Activated effector memory CD4-positive, alpha-beta T cell treated with anti-CD3 and anti-CD28 coated beads, Interleukin-2, amount 50 U/mL, for 16 hours (primary cell): Measurements from ENCODE around the gene PLEKHG1.

Source experiments
- DNase-seq: peaks from one replicate; pipeline ENCODE4 v3.0.0-alpha.2; 2020

Gene PLEKHG1

DNA sequence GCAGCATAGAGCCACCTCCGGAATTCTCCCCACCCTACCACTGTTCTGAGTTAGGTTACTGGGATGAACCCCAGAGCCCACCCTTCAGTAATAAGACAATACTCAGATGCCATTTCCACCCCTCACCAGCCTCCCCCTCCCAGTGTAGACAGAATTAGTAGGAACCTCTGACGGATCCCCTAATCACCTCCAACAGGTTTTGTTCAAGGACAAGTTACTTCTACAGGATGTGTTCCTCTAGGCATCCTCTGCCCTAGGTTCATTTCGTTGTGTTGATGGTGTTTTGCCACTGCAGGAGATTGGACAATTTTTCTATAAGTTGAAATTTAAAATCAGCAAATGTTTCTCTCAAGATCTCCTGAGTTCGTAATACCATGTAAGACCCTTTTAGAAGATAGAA is 22.8 kb downstream of the PLEKHG1 start:
- no peak for DNase-seq

DNA sequence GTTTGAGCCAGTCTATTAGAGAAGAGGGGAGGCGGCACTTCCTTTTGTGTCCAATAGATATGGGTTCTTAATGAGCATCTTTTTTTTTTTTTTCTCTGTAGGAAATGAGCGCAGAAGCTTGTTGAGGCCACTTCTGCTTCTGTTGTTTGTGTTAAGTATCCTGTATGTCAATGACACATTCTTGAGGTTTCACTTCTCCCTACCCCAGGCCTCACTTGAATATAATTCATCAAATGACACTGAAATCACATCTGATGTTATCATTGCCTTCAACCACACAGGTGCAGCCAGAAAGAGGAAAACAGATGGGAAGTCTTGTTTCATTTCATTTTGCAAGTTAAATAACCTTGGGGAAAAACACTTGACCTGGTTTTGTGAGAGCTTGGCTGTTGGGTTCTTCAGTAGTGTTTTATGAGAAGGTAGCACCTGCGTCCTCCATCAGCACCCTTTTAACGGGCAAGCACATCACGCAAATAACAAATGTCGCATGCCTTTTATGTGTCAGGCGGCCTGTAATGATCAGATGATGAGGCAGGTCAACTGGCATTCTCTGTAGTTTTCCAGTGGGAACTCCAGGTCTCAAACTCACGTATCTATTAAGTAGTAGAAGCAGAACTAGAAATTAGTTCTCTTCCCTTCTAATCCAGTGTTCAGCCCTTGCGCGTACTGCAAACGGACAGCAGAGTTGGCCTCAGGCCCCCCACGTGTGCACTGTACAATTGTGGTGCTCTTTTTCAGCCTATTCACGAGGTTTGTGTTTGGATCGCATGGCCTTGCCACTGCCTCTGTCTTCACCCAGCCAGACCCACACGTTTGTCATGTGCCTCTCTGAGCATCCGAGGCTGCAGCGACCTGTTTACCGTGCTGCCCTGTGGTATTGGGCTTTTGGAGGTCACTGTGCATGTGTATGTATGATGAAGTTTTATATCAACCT is 23.5 kb downstream of the PLEKHG1 start:
- no peak for DNase-seq

DNA sequence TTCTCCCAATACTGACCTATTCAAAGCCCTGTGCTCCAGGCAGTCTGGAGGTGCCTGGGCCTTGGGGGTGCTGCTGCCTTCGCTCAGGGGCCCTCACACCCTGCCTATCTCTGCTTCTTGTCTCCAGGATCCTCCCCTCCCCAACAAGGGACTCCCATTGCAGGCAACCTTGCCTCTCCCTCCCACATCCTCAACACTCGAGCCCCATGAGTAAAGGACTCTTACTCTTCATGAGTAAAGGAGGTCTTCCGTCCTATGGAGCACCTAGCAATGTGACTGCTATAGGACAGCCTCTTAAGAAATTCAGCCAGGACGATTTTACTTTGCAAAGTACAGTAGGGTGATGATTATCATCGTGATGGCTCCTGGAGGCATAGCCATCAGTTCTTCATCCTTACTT is 24.5 kb downstream of the PLEKHG1 start:
- DNase-seq = no peak

DNA sequence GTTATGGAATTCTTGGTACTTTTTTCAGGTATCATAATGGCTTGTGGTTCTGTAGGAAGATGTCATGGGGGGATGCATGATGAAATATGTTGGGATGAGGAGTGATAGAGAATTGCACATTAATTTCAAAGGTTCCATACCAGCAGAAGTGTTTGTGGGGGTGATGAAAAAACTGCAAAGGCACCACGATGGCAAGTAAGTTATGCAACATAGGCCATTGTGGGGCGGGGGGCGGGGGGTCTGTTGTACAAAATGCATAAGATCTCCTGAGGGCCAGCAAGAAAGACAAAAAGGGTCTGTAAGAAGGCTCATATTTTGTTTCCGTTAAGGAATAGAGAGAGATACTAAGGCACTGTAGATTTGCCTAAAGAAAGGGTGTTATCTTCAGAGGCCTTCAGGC is 26.2 kb downstream of the PLEKHG1 start:
- no peak for DNase-seq

DNA sequence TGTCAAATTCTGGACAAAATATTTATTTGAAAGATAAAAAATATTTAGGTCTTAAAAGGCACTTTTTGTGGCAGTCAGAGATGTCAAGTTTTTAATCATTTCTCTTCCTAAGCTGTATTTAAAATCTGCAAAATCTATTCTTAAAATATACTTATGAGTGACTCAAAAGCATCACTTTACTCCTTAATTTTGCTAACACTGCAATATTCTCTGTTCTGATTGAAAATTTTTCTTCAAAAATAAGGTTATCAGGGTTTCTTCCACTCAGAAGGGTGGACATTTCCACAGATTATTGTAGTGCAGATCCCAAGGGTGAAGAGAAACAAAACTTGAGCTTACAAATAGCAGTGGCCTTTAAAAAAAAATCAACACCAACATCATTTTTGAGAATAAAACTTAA is 27.5 kb downstream of the PLEKHG1 start:
- no peak for DNase-seq

DNA sequence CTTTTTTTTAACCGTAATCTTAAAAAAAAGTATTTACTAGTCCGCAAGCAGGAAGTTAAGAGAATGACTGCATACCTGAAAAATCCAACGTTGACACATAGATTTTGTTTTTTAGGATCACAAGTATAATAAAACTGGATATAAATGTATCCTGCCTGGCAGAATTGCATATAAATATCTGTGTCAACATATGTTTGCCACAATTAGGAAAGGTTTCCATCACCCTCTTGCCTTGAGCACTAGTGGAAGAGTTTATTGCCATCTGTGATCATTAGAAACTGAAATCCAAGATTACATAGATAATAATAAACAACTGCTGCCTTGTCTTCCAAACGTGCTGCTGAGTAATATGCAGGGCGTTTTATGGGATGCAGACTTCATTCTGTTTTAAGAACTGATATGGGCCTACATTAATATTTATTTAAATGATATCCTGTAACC is 27.9 kb downstream of the PLEKHG1 start:
- DNase-seq = no peak

DNA sequence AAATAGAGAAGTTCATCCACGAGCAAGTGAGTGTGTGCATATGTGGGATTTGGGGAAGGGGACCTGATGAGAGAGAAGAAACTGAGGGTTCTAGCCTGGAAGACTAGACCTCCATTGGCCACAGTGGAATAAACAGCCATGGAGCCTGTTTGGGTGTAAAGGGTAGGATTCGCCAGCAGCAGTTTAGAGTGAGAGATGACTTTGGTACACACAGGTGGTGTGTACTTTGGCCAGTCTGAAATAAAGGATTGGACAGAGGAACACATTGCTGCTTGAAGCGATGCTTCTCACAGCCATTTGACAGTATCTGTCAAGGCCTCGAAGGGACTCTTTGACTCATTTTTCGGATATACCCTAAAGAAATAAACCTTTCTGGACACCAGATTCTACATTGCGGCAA is 29.2 kb downstream of the PLEKHG1 start:
- no peak for DNase-seq

DNA sequence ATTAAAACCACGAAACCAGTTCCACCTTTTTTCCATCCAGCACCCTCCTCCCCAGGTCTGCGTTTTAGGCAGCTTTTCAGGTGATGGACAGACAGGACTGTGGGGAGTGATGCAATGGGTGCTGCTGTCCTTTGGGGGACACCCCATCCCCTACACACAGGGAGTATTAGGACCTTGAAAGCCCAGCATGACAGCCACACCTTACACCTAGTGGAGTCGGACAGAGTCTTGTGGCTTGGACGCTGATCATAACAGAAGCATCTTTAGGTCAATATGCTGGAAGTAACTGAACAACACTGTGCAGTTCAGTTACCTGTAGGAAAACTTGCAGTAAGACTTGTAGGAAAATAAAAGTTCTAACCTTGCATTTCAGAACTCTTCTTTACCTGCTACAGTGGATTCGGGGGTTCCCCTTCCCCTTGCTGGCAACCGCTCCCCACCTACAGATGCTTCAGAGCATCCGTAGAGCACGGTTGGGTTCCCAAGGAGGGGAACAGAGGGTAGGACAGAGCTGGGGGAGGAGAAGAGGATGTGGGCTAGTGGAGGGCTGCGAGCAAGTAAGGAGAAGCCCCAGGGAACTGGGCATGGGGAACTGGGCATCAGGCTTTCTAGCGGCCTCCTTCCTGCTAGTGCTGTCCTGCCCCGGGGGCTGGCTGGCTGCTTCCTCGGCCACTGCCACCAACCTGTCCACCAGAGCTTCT is 31.7 kb downstream of the PLEKHG1 start:
- no peak for DNase-seq

DNA sequence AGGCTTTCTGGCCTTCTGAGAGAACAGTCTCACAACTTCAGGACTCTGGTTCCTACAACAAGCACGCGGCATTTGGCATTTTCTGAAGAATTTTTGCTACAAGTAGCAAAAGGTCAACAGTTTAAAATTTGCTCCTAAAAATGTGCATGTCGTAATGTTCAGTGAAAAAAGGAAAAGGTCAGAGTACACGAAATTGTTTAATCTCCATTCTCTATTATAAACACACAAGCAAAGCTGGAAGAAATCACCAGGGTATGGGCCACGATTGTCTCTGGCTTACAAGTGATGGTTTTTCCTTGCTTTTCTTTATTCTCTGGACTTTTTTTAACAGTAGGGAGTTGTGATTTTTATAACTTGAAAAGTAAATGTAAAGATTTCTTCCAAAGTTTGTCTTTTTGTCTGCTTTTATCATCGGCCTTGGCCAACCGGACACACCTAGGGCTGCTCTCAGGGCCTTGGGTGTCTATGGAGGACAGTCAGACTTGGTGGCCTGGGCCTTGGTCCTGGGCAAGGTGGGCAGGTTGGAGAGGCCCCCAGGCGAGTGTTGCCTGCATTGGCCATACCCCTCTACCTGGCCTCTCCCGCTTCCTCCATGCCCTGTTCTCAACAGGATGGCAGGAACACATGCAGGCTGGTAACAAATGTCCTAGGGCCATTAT is 32.4 kb downstream of the PLEKHG1 start:
- no peak for DNase-seq

DNA sequence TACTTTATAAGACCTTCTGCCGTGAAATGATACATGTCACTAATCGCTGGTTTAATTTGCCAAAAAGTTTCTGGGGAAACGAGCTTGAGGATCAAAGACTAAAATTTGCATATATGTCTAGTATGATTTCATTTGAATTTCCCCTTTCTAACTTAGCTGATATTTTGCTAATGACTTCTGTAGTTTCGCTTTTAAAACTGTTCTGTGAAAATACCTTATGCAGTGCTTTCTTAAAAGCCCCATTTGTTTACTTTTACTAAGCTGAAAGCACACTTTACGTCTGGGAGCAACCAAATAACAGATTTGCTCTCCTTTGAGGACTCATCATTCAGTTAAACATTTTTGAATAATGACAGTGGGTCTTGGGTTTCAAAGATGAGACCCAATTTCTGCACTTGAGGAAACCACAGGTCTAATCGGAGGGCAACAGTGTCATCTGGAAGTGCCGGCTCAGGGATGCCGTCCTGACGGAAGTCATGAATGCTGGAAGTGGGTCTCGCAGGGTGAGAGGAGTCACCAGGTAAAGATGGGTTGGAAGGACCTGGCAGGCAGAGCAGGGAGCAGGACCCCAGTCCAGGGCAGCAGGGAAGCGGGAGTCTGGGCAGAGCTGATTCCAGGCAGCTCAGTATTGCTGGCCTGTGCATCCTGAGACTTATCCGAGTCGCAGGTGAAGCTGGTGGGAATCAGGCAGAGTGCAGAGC is 33.2 kb downstream of the PLEKHG1 start:
- no peak for DNase-seq

DNA sequence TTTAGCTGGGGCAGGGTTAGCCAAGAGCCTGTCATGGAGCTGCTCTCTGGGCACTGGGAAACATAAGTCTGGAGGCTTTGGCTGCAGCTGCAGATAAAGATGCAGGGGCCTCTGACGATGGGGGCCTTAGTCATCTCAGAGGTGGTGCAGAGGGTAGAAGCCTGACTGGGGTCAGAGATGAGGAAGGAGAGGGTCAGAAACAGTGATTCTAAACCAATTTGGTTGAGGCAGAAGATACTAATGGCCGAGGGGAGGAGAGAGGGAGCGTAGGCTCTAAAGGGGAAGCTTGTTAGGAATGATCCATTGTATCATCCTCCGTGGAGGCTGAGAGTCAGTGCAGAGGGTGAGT is 33.8 kb downstream of the PLEKHG1 start:
- DNase-seq = no peak

DNA sequence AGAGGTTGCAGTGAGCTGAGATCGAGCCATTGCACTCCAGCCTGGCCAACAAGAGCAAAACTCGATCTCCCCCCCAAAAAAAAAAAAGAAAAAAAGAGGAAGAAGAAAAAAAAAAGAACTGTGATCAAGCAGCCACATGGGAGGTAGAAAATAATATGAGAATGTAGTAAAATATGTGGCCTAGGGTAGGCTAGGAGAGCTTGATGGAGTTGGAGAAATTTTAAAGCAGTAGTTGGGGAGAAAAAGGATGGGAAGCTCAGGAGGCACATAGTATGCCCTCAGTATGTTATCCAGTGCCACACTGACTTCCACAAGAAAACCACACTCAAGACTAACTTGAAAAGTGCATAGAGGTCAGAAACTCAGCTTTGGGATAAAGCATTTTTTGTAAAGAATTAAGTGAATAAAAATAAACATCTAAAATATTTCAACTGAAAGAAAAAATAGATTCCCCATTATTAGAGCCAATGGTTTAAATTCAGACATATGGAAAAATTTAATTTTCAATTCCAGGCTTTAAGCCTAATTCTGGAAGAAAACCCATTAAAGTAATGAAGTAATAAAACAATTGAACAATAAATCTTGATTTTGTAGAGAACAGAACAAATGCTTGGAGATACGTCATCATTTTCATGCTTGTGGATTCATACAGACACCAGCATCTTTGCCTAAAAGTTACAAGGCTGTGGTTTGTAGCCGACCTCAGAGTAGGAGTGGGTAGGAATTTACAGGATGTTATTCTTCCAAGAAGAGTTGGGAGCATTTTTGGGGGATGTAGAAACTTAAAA is 34.7 kb downstream of the PLEKHG1 start:
- no peak for DNase-seq

DNA sequence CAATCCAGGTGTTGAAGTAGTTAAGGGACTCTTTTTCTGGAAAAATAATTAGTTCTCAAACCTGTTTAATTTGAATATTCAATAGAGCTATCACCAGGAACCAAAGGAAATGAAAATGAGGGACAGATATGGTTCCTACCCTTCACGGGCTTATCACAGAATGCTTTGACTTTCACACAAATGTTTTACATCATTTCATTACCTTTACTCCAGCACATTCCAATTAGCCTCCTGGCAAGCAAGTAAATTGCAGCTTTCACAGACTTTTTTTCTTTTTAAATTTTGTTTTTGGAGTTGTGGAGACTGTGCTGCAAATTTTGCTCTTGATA is 35.2 kb downstream of the PLEKHG1 start:
- no peak for DNase-seq

DNA sequence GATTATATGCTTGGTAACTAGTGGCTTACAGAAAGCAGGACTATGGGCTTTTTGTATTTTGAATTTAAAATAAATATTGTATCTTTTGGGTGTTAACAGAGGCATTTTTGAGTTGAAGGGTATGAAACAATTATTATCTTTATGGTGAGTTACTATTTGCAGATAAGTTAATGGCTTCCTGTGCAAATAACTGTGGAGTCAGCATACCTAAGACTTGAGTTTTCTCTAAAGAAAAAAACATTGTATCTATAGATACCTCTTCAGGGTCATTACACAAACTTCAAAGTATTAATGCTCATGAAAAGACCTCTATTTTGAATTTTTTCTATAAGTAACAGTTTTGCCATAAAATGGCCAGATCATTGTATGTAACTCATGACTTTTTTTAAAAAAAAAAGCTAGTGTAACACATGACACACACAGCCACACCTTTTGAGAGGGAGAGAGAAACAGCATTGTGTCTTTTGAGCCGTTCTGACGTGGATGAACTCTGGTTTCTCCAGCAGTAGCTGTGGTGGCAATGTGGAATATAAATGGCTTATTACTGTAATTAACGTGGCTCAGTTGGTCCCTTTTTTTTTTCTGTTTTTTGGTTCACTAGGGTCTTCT is 36.3 kb downstream of the PLEKHG1 start:
- DNase-seq = no peak

DNA sequence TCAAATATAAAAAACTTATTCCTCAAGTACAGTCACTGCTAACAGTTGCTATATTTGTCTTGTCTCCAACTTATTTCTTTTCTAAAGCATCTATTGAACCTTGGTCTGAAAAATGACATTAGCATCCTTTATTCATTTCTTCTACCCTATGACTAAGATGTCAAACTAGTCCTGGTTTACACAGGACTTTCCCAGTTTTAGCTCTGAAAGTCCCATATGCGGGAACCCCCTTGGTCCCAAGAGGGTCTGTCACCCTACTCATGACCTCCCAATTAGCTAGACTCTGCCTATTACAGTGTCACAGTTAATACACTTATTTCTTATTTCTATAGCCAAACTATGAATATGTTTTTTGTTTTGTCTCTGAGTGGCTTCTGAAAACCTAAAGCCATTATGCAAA is 37.1 kb downstream of the PLEKHG1 start:
- DNase-seq = no peak

DNA sequence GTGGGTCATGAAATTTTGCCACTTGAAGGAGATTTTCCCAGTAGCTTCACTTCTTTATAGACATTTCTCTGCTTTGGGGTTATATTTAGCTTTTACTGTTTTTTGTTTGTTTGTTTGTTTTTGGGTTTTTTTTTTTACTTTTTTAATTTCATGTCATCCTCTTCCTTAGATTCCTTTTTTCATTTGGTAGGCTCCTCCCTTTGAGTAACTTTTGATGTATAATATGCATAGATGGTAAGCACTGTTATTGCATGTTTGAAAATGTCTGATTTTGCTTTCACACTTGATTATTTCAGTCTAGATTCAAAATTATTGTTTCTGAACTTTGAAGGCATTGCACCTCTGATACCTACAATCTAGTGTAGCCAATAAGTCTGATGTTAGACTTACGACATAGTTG is 37.6 kb downstream of the PLEKHG1 start:
- DNase-seq = no peak

DNA sequence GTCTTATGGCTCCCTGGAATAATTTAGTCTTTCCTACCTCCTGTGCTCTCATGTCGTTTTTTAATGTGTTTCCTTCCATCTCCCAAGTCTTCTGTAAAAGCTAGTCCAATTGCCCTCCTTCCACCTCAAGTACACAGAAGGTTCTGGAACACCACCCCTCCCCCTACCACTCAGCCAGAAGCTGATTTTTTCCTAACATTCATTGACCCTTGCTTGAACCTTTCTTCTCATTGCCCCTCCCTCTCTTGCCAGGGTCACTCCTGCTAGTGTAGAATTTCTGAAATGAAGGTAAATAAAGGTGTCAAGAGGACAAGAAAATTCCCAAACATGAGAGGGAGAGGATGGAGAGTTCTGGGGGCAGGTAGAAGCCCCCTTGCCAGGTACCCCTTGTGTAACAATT is 38.6 kb downstream of the PLEKHG1 start:
- DNase-seq = no peak

DNA sequence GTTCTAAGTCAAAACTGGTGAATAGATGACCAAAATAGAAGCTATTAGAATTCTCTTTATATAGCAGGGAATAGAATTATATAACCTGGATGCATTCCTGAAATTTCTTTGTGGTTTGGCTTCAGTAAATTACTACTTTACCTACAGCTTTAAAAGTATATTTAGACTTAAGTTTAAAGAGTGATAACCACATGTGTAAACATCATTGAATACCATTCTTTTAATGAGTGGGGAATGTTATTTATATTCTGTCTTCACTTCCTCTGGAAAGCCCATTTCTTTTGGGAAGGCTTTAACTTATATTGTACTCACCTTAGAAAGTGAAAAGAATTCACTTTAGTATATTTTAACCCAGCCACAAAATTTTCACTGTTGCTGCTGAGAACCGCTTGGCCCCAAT is 39.1 kb downstream of the PLEKHG1 start:
- no peak for DNase-seq

DNA sequence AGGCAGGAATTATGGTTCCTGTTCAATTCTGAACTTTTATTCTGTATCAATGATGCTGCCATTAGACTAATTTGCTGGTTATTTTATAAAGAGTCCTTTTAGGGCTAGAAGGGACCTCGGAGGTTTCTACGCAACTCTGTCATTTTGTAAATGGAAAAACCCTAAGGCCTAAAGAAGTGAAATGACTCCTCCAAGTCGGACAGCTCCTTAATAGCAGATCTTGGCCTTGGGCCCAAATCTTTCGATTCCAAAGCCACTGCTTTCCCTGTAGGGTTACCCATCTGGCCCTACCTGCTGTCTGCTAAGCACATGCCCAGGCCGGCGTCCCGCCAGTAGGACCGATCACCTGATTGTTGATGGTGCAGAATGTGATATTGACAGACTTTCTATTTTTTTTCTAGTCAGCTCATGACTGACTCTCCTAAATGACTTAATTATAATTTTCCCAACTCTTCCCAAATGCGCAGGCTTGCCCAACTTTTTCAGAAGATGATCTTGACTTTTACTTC is 40.2 kb downstream of the PLEKHG1 start:
- no peak for DNase-seq

DNA sequence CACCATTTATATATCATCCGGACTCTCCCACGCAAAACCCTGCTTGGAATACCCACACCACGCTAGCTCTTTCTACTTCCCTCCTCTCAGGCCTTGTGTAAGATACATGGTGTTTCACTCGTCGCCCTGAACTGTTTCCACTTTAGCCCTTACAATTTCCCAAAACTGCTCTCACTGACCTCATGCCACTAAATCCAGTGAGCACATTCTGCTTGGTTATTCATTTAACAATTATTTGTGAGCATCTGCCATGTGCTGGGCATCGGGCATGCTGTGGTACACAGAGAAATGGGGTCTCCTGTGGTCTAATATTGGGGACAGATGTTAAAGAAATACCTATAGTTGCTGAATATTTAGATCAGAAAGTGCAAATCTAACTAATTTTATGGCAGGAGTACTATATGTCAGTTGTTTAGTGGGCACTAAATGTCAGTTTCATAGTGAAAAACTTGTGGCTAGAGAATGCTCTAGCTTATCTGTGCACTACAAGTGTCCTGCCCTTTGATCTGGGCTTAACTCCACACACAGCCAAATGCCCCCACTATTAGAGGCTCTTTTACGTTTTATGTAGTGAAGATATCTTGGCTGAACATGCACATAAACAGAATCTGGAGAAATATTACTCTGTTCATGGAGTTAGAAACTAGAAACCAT is 41.0 kb downstream of the PLEKHG1 start:
- no peak for DNase-seq

DNA sequence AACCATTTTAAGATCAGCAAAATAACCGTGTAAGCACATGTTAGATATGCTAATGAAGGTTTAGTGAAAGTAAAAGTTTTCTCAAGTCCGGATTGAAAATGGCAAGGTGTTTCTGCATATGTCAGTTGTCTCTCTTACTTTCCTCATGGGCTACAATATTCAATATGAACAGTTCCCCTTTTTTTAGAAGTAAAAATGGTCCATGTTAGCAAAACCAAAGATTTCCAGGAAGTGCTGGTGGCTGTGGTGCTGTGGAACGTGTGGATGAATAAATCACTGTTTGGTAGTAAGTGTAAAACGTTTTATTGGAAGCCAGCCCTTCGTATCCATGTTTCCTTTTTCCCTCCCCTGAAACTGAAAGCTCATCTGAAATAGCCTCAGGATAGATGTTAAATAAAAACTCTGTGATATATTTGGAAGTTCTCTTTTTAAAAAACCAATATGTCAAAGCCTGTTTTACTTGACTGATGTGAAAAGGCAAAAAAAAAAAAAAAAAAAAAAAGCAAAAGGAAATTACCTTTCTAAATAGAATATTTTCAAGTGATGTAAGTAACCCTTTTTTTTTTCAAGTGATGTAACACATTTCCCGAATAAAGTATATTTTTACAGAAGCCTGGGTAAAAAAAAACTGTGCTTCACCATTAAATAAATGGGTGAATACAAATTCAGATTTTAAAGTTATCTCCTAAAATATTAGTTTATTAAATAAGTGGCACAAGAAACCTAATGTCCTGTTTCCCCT is 41.9 kb downstream of the PLEKHG1 start:
- DNase-seq = no peak
